GM19193 (cell line): Measurements from ENCODE around the gene GJC2.

ENCODE experiments used
- POLR2A ChIP-seq: IDR thresholded peaks from 4 replicates; pipeline ENCODE4 v1.6.1; 2011; ENCODE audit not compliant: insufficient read depth, insufficient read length; ENCODE audit errors: extremely low read depth

GJC2 gene

GRCh38 chr1:228148196-228148861 is 1.4 kb upstream of the GJC2 start:
- TF ChIP-seq POLR2A: no peak

- TF ChIP-seq POLR2A: no peak
Measured at GRCh38 chr1:228148935-228149405, 760 bp upstream of the GJC2 start.

GRCh38 chr1:228150120-228150460 is 360 bp downstream of the GJC2 start:
- TF ChIP-seq POLR2A: no peak

- no peak for TF ChIP-seq POLR2A
Measured at GRCh38 chr1:228150461-228151179, 890 bp downstream of the GJC2 start.

GRCh38 chr1:228151180-228151925 is 1.6 kb downstream of the GJC2 start:
- no peak for TF ChIP-seq POLR2A

GRCh38 chr1:228152097-228152917 is 2.6 kb downstream of the GJC2 start:
- no peak for TF ChIP-seq POLR2A

GRCh38 chr1:228152918-228153258 is 3.2 kb downstream of the GJC2 start:
- no peak for TF ChIP-seq POLR2A

GRCh38 chr1:228154021-228154669 is 4.4 kb downstream of the GJC2 start:
- TF ChIP-seq POLR2A: no peak

GRCh38 chr1:228154670-228155571 is 5.2 kb downstream of the GJC2 start:
- TF ChIP-seq POLR2A: no peak

GRCh38 chr1:228155596-228156514 is 6.1 kb downstream of the GJC2 start:
- TF ChIP-seq POLR2A: no peak

GRCh38 chr1:228156515-228156881 is 6.8 kb downstream of the GJC2 start:
- TF ChIP-seq POLR2A: no peak

GRCh38 chr1:228156941-228157728 is 7.4 kb downstream of the GJC2 start:
- no peak for TF ChIP-seq POLR2A

- no peak for TF ChIP-seq POLR2A
Measured at GRCh38 chr1:228157729-228158126, 8.0 kb downstream of the GJC2 start.
